Measurements from ENCODE around the gene SLC3A2. TPM values are rescaled to one million over a fixed set of nuclear protein-coding genes. Genes with fewer than 3 reads are reported as not detected.
A peak's percentile ranks its signal among the peaks of the same experiment; 100 is the strongest.

SLC3A2 gene
- total RNA-seq, 4 donors from 2014 or later, result 108 to 148 (median 133) TPM

GRCh38 chr11:62908468-62909072 is 27.9 kb downstream of the SLC3A2 start:
- 53 to 61% methylated on average over 6 to 9 of the region's 9 CpGs for whole genome bisulfite sequencing, 2 donors
- Histone ChIP-seq H3K36me3 (no peaks in the 10 kb centered on the region), H3K4me3 (no peak overlapping the region), H3K4me1 (peaks cover 0 to 20% (median 9%) of the 10 kb centered on the region in 4 donors), H3K27me3 (no peaks in the 10 kb centered on the region), H3K27ac (peak overlapping the region in 2 of 4 donors; percentile 11 to 27), H3K9me3 (no peaks in the 10 kb centered on the region)
- TF ChIP-seq, protein P1, sequence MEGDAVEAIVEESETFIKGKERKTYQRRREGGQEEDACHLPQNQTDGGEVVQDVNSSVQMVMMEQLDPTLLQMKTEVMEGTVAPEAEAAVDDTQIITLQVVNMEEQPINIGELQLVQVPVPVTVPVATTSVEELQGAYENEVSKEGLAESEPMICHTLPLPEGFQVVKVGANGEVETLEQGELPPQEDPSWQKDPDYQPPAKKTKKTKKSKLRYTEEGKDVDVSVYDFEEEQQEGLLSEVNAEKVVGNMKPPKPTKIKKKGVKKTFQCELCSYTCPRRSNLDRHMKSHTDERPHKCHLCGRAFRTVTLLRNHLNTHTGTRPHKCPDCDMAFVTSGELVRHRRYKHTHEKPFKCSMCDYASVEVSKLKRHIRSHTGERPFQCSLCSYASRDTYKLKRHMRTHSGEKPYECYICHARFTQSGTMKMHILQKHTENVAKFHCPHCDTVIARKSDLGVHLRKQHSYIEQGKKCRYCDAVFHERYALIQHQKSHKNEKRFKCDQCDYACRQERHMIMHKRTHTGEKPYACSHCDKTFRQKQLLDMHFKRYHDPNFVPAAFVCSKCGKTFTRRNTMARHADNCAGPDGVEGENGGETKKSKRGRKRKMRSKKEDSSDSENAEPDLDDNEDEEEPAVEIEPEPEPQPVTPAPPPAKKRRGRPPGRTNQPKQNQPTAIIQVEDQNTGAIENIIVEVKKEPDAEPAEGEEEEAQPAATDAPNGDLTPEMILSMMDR (IDR thresholded peaks at IDR 0.05), result no peak
- no peak for TF ChIP-seq EP300 (IDR thresholded peaks at IDR 0.05)
- no peak for TF ChIP-seq POLR2A (IDR thresholded peaks at IDR 0.05)
- DNase-seq (ENCODE audit: low spot score in 2 of 2), result no peak

- TF ChIP-seq, protein P1 (IDR thresholded peaks at IDR 0.05), result peak; percentile 21 to 46 (median 40)
- TF ChIP-seq POLR2A (IDR thresholded peaks at IDR 0.05), result no peak
- no peak for TF ChIP-seq EP300 (IDR thresholded peaks at IDR 0.05)
- Histone ChIP-seq H3K27me3 (no peaks in the 10 kb centered on the region), H3K4me1 (peaks cover 0 to 20% (median 8%) of the 10 kb centered on the region in 4 donors), H3K36me3 (no peaks in the 10 kb centered on the region), H3K9me3 (no peaks in the 10 kb centered on the region), H3K4me3 (no peak overlapping the region), H3K27ac (peak overlapping the region in 2 of 4 donors; percentile 11 to 27)
- peak; percentile 25 to 31 for DNase-seq (ENCODE audit: low spot score in 2 of 2)
- 51 to 56% methylated on average over 23 to 24 of the region's 24 CpGs for WGBS, 2 donors
Measured at GRCh38 chr11:62909107-62909894, 28.6 kb downstream of the SLC3A2 start.

GRCh38 chr11:62910141-62910882 is 29.6 kb downstream of the SLC3A2 start:
- no peaks in the 10 kb centered on the region for H3K36me3 ChIP-seq
- no peak overlapping the region for H3K4me3 ChIP-seq
- TF ChIP-seq, protein P1 (IDR thresholded peaks at IDR 0.05), result no peak
- no peak for TF ChIP-seq POLR2A (IDR thresholded peaks at IDR 0.05)
- TF ChIP-seq EP300 (IDR thresholded peaks at IDR 0.05), result no peak
- H3K27me3 ChIP-seq, result no peaks in the 10 kb centered on the region
- H3K9me3 ChIP-seq, result no peaks in the 10 kb centered on the region
- no peak for DNase-seq (ENCODE audit: low spot score in 2 of 2)
- WGBS, 2 donors, result 94 to 95% methylated on average over 27 of the region's 27 CpGs
- H3K27ac ChIP-seq, result no peak overlapping the region
- H3K4me1 ChIP-seq, result peaks cover 0 to 20% (median 8%) of the 10 kb centered on the region in 4 donors

DNA sequence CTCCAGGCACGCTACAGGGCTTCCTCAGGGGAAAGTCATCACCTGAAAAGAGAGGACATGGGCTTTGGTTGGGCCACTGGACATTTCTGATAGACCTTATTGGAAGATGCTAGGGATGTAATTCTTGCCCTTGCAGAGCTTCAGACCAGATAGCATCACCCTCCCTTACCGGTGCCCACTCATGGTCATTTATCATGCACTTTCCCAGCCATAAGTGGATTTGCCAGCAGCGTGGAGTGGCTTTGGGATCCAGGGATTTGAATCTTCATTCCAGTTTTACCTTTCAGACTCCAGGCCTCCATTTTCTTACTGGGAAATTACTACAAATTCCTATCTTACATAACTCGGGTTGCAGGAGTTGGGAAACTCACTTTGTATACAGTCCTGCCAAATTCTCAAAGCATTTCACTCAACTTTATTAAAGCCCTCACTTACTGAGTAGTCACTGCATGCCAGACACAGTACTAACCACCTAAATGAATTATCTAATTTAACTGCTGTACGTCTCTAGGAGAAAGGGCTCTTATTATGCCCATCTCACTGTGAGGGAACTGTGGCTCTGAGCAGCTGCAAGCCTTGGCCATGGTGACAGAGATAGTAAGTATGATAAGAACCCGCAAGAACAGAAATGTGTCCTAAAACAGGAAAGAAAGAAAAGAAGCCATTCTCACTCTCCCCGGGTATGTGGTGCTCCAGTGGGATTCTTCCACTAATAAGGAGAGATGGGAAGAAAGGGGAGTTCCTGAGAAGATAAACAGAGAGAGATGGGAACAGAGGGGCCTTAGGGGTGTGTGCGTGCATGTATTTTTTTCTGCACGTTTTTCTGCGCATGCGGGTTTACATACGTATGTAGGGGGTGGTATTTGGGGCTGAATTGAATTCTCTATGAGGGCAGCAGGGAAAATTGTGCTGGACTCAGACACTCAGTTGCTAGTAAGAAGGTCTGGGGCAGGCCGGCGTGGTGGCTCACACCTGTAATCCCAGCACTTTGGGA is 30.7 kb downstream of the SLC3A2 start:
- H3K4me1 ChIP-seq, result peaks cover 0 to 16% (median 8%) of the 10 kb centered on the region in 4 donors
- no peak overlapping the region for H3K27ac ChIP-seq
- no peaks in the 10 kb centered on the region for H3K9me3 ChIP-seq
- H3K27me3 ChIP-seq, result no peaks in the 10 kb centered on the region
- no peak for DNase-seq (ENCODE audit: low spot score in 2 of 2)
- 85% methylated on average over 14 of the region's 14 CpGs for WGBS, 2 donors
- H3K36me3 ChIP-seq, result no peaks in the 10 kb centered on the region
- H3K4me3 ChIP-seq, result no peak overlapping the region
- TF ChIP-seq POLR2A (IDR thresholded peaks at IDR 0.05), result no peak
- TF ChIP-seq EP300 (IDR thresholded peaks at IDR 0.05), result no peak
- TF ChIP-seq, protein P1 (IDR thresholded peaks at IDR 0.05), result no peak
